ENCODE results near the gene PPP1R16B. TPM values are rescaled to one million over a fixed set of nuclear protein-coding genes. Genes with fewer than 3 reads are reported as not detected.

PPP1R16B gene
- total and polyA plus RNA-seq, 10 of the 15 experiments (the other 5 are each of a cell fraction or from before 2014, with no cell fraction given) = 13.4 to 90.2 (median 66.7) TPM

- ChIA-PET RAD21 (ENCODE audit: unreplicated experiment) (interaction anchor here (5.4 to 6.2 kb wide), 3 partner anchors 35 to 145 kb away, joined by 84 to 167 read pairs (median 116); partner anchors contain the start of genes ACTR5 and PPP1R16B), SMC1A (ENCODE audit: uncharacterized antibody, unreplicated experiment) (interaction anchor here (1.4 to 1.8 kb wide), 3 partner anchors 36 to 142 kb away, joined by 4 to 15 read pairs (median 15); partner anchors contain the start of gene PPP1R16B), POLR2A (no interaction called here), CTCF (interaction anchor here (5.5 to 6.0 kb wide), 2 partner anchors 19 to 144 kb away, joined by 86 to 183 read pairs; no protein-coding TSS in a partner anchor)
- Histone ChIP-seq H3K9ac (ENCODE audit: control insufficient read depth, insufficient read depth, low read length) (no peak overlapping the region), H3K27me3 (replicated peaks in 1 of 2; ENCODE audit: control insufficient read depth in 2 of 2, insufficient read depth in 2 of 2, low read length in 1 of 2) (no peaks in the 10 kb centered on the region), H3K4me3 (no peak overlapping the region), H3K36me3 (ENCODE audit: control insufficient read depth in 2 of 2, insufficient read depth in 2 of 2, low read length in 1 of 2) (peaks cover 26 to 39% of the 10 kb centered on the region in 2 experiments; a peak in 3 of 4 replicates), H3K9me3 (replicated peaks; ENCODE audit: control insufficient read depth, insufficient read depth, low read length) (no peaks in the 10 kb centered on the region), H3K4me1 (ENCODE audit: control insufficient read depth, insufficient read depth, low read length) (peaks cover 33% of the 10 kb centered on the region), H4K20me1 (ENCODE audit: control insufficient read depth, insufficient read depth) (no peaks in the 10 kb centered on the region), H3K4me2 (ENCODE audit: control insufficient read depth, insufficient read depth) (no peak overlapping the region), H3K27ac (ENCODE audit: control insufficient read depth, insufficient read depth) (no peak overlapping the region), H2AFZ (ENCODE audit: control insufficient read depth, low read depth, low read length) (no peak overlapping the region), H3K79me2 (ENCODE audit: control insufficient read depth, insufficient read depth, low read length) (peaks cover 9% of the 10 kb centered on the region)
- no peak for FAIRE-seq
- no TSS peak for BruUV-seq (replicated peaks)
- no peak for TF ChIP-seq JUNB (IDR thresholded peaks at IDR 0.05)
- peak; percentile 28; the same call in 1 of the 2 replicates for TF ChIP-seq FOXK2 (IDR thresholded peaks at IDR 0.05)
- no peak for ATAC-seq
- intact Hi-C loops (cut with micrococcal nuclease; ENCODE audit: unreplicated experiment) (no loop called here), in situ Hi-C loops (cut with MboI) (loop anchor here (5.0 kb wide), 1 partner anchor 249 kb away; no protein-coding TSS in a partner anchor)
- DNase-seq (ENCODE audit: low read depth, low spot score) = no peak
Measured at GRCh38 chr20:38896009-38896594, 90.6 kb downstream of the PPP1R16B start.

- ChIA-PET SMC1A (ENCODE audit: uncharacterized antibody, unreplicated experiment) (no interaction called here), RAD21 (ENCODE audit: unreplicated experiment) (no interaction called here), POLR2A (no interaction called here), CTCF (interaction anchor here (2.0 kb wide), 1 partner anchor 15 kb away, joined by 5 read pairs; no protein-coding TSS in a partner anchor)
- Histone ChIP-seq H3K9ac (ENCODE audit: control insufficient read depth, insufficient read depth, low read length) (no peak overlapping the region), H3K4me1 (ENCODE audit: control insufficient read depth, insufficient read depth, low read length) (peaks cover 22% of the 10 kb centered on the region), H3K9me3 (replicated peaks; ENCODE audit: control insufficient read depth, insufficient read depth, low read length) (no peaks in the 10 kb centered on the region), H4K20me1 (ENCODE audit: control insufficient read depth, insufficient read depth) (no peaks in the 10 kb centered on the region), H3K4me2 (ENCODE audit: control insufficient read depth, insufficient read depth) (no peak overlapping the region), H3K4me3 (no peak overlapping the region), H3K79me2 (ENCODE audit: control insufficient read depth, insufficient read depth, low read length) (peaks cover 9% of the 10 kb centered on the region), H3K27me3 (replicated peaks in 1 of 2; ENCODE audit: control insufficient read depth in 2 of 2, insufficient read depth in 2 of 2, low read length in 1 of 2) (no peaks in the 10 kb centered on the region), H3K36me3 (ENCODE audit: control insufficient read depth in 2 of 2, insufficient read depth in 2 of 2, low read length in 1 of 2) (peaks cover 31 to 40% of the 10 kb centered on the region in 2 experiments; a peak in 3 of 4 replicates), H2AFZ (ENCODE audit: control insufficient read depth, low read depth, low read length) (no peak overlapping the region), H3K27ac (ENCODE audit: control insufficient read depth, insufficient read depth) (no peak overlapping the region)
- in situ Hi-C loops (cut with MboI) = loop anchor here (5.0 kb wide), 1 partner anchor 250 kb away; no protein-coding TSS in a partner anchor
- intact Hi-C loops (cut with micrococcal nuclease; ENCODE audit: unreplicated experiment) = no loop called here
- no peak for FAIRE-seq
- TF ChIP-seq ZZZ3 (IDR thresholded peaks at IDR 0.05; ENCODE audit: control insufficient read depth, insufficient read length, low read depth) = no peak
- TF ChIP-seq DPF2 (IDR thresholded peaks at IDR 0.05) = no peak
- no peak for TF ChIP-seq KDM1A (IDR thresholded peaks at IDR 0.05; ENCODE audit: borderline replicate concordance)
- TF ChIP-seq CBX5 (IDR thresholded peaks at IDR 0.05; ENCODE audit: low read depth) = no peak
- TF ChIP-seq NFYA (IDR thresholded peaks at IDR 0.05; ENCODE audit: borderline replicate concordance, low read depth, low read length) = no peak
- 49% methylated on average over 4 of the region's 4 CpGs for WGBS (ENCODE audit: insufficient coverage, insufficient replicate concordance, low lambda C conversion rate, missing lambda C conversion rate)
- no peak for DNase-seq (ENCODE audit: low read depth, low spot score)
- no peak for ATAC-seq
- BruUV-seq (replicated peaks) = no TSS peak
Measured at GRCh38 chr20:38897267-38897666, 91.8 kb downstream of the PPP1R16B start.

All from GM12878 (cell line).